HepG2 (cell line): ENCODE results near the gene ZCWPW2. TPM values are rescaled to one million over a fixed set of nuclear protein-coding genes. Genes with fewer than 3 reads are reported as not detected.

Source experiments
- ATAC-seq: fragments of 200-7000 bp; cut with Tn5 transposase; 3 replicates; pipeline ENCODE4 v1.9.1; 2020; ENCODE audit warnings: mild to moderate bottlenecking, moderate library complexity
- BruUV-seq: library from RNA; stranded (reverse); fragments of 400-500 nt; replicated peaks from 2 replicates; lab custom pipeline; 2021; lab: Mats Ljungman, UMichigan
- CTCF ChIA-PET: fragments of 300-600 bp; formaldehyde crosslinking; extraction: SDS; loops from one replicate; lab custom pipeline; 2021; ENCODE audit warnings: low total read pairs, inconsistent platforms, low intra/inter-chr PET ratio; lab: Yijun Ruan, JAX
- POLR2A ChIA-PET: fragments of 350-600 bp; sonication (Branson Sonifier 250); formaldehyde crosslinking; loops from one replicate; lab custom pipeline; 2020; ENCODE audit warnings: antibody characterized with exemption, inconsistent platforms; lab: Yijun Ruan, JAX
- DNase-seq: peaks from one replicate; pipeline ENCODE4 v3.0.0-alpha.2; 2015; ENCODE audit warnings: low spot score
- FAIRE-seq: peaks from 3 replicates; lab custom pipeline; 2011; peaks lifted over from hg19 to GRCh38; lab: Jason Lieb, UNC
- H2AFZ ChIP-seq: one replicate; pipeline ENCODE4 v1.6.1; 2011; ENCODE audit warnings: low read length, inconsistent platforms
- H3K27ac ChIP-seq: fragments of 300-600 bp; 3 replicates; pipeline ENCODE4 v1.8.0; 2011; ENCODE audit warnings: mixed run types, mild to moderate bottlenecking, mixed read lengths, low read length, inconsistent platforms; ENCODE audit not compliant: insufficient read depth; ENCODE audit errors: extremely low read length
- H3K27me3 ChIP-seq, 2 experiments: fragments of 200-600 bp in 1 of 2; 2 replicates in 1 of 2; 3 replicates in 1 of 2; pipeline versions ENCODE4 v1.6.0 to v1.8.0; 2011; ENCODE audit warnings: low read length in 2 of 2, mild to moderate bottlenecking in 2 of 2, moderate library complexity in 2 of 2, inconsistent platforms in 1 of 2; ENCODE audit not compliant: insufficient read depth in 2 of 2, control insufficient read depth in 1 of 2
- H3K36me3 ChIP-seq, 2 experiments: fragments of 200-600 bp in 1 of 2; replicated peaks in 1 of 2; 2 replicates in 1 of 2; 3 replicates in 1 of 2; pipeline versions ENCODE4 v1.5.1 to v1.8.0; 2011; ENCODE audit warnings: low read length in 2 of 2, inconsistent platforms in 1 of 2; ENCODE audit not compliant: insufficient read depth in 2 of 2, control insufficient read depth in 1 of 2
- H3K4me1 ChIP-seq: 2 replicates; pipeline ENCODE4 v1.5.1; 2012; ENCODE audit warnings: low read length, inconsistent platforms; ENCODE audit not compliant: insufficient read depth
- H3K4me2 ChIP-seq: 2 replicates; pipeline ENCODE4 v1.6.0; 2011; ENCODE audit warnings: low read depth, low read length, inconsistent platforms
- H3K4me3 ChIP-seq, 3 experiments: fragments of 200-600 bp in 1 of 3; sonication (generic), shearing (Covaris generic) in 1 of 3; replicated peaks in 1 of 3; 2 replicates each; pipeline ENCODE4 v1.5.1; 2011 to 2016; ENCODE audit warnings: low read length in 3 of 3, inconsistent platforms in 2 of 3, low read depth in 2 of 3, mild to moderate bottlenecking in 2 of 3, control low read depth in 1 of 3, mixed read lengths in 1 of 3; ENCODE audit not compliant: insufficient read depth in 1 of 3
- H3K79me2 ChIP-seq: one replicate; pipeline ENCODE4 v1.6.1; 2011; ENCODE audit warnings: low read length, inconsistent platforms; ENCODE audit not compliant: insufficient read depth
- H3K9ac ChIP-seq: 2 replicates; pipeline ENCODE4 v1.6.0; 2011; ENCODE audit warnings: mild to moderate bottlenecking, low read depth, low read length, inconsistent platforms; ENCODE audit not compliant: insufficient read depth
- H3K9me3 ChIP-seq: 2 replicates; pipeline ENCODE4 v1.5.1; 2012; ENCODE audit warnings: mild to moderate bottlenecking, low read length
- H4K20me1 ChIP-seq: 2 replicates; pipeline ENCODE4 v1.6.0; 2011; ENCODE audit warnings: inconsistent platforms, mild to moderate bottlenecking, low read length, moderate library complexity; ENCODE audit not compliant: insufficient read depth
- ATF3 ChIP-seq: sonication (generic); formaldehyde crosslinking; IDR thresholded peaks from 2 replicates; pipeline ENCODE4 v1.4.0; 2020; ENCODE audit warnings: missing genetic modification reagents
- ELF1 ChIP-seq: sonication (generic); formaldehyde crosslinking; IDR thresholded peaks from 2 replicates; pipeline ENCODE4 v1.4.0; 2020; ENCODE audit warnings: missing genetic modification reagents
- GRHL1 ChIP-seq: sonication (generic); formaldehyde crosslinking; conservative IDR thresholded peaks from 2 replicates; pipeline ENCODE4 v1.8.0; 2022; ENCODE audit warnings: missing genetic modification reagents
- PRPF4 ChIP-seq: fragments of 200-400 bp; formaldehyde crosslinking; IDR thresholded peaks from 2 replicates; pipeline ENCODE4 v1.6.1; 2016; ENCODE audit warnings: low read length, low read depth; ENCODE audit not compliant: poor library complexity, severe bottlenecking
- SNRNP70 ChIP-seq: fragments of 200-400 bp; formaldehyde crosslinking; IDR thresholded peaks from 2 replicates; pipeline ENCODE4 v1.6.1; 2017; ENCODE audit warnings: mild to moderate bottlenecking, low read depth, low read length, moderate library complexity
- TGIF2 ChIP-seq: IDR thresholded peaks from 2 replicates; pipeline ENCODE4 v1.6.1; 2016; ENCODE audit warnings: control low read depth, missing compliant biosample characterization
- ZC3H4 ChIP-seq: sonication (generic); formaldehyde crosslinking; IDR thresholded peaks from 2 replicates; pipeline ENCODE4 v1.4.0; 2020; ENCODE audit warnings: missing genetic modification reagents, borderline replicate concordance
- ZNF317 ChIP-seq: sonication (generic); formaldehyde crosslinking; IDR thresholded peaks from 2 replicates; pipeline ENCODE4 v1.5.0; 2020; ENCODE audit warnings: mild to moderate bottlenecking, missing genetic modification reagents
- ZNF350 ChIP-seq: sonication (generic); formaldehyde crosslinking; IDR thresholded peaks from 2 replicates; pipeline ENCODE4 v1.4.0; 2020; ENCODE audit warnings: mild to moderate bottlenecking, low read depth, missing genetic modification reagents, borderline replicate concordance
- ZNF460 ChIP-seq: sonication (generic); formaldehyde crosslinking; IDR thresholded peaks from 2 replicates; pipeline ENCODE4 v1.5.1; 2020; ENCODE audit warnings: missing genetic modification reagents, mild to moderate bottlenecking, borderline replicate concordance
- ZNF570 ChIP-seq: sonication (generic); formaldehyde crosslinking; IDR thresholded peaks from 2 replicates; pipeline ENCODE4 v1.4.0; 2020; ENCODE audit warnings: mild to moderate bottlenecking, missing genetic modification reagents, borderline replicate concordance
- ZNF816 ChIP-seq: sonication (generic); formaldehyde crosslinking; IDR thresholded peaks from 2 replicates; pipeline ENCODE4 v1.8.0; 2022; ENCODE audit warnings: missing genetic modification reagents, mild to moderate bottlenecking, borderline replicate concordance
- ZSCAN29 ChIP-seq: sonication (generic); formaldehyde crosslinking; conservative IDR thresholded peaks from 2 replicates; pipeline ENCODE4 v1.4.0; 2020; ENCODE audit warnings: mild to moderate bottlenecking, missing genetic modification reagents
- WGBS: methylation state at CpG from one replicate; pipeline ENCODE4 v1.1.6; 2017; ENCODE audit warnings: low lambda C conversion rate; 5-methylcytosine and 5-hydroxymethylcytosine counted together
- in situ Hi-C: cut with HindIII; loops from 2 replicates; pipeline ENCODE4 v1.10.0; 2017; ENCODE audit warnings: low pct_unique_long_range_greater_than_20kb; ENCODE audit not compliant: extremely low pct_ligation_motif_present
- intact Hi-C: fragments of 100-400 bp; cut with micrococcal nuclease; formaldehyde crosslinking; loops from one replicate; pipeline ENCODE4 v1.10.0; 2022; ENCODE audit not compliant: unreplicated experiment
- polyA plus RNA-seq, 8 experiments: library from polyadenylated mRNA; depleted of rRNA in 3 of 8; stranded (reverse) in 7 of 8; unstranded in 1 of 8; fragments of >200 nt; fragmentation: Illumina TruSeq in 4 of 8; extraction: Trizol in 4 of 8; gene quantifications; 2 replicates each; pipeline versions ENCODE4 v1.2.1 to v1.2.3, GENCODE V29; 2011 to 2016; ENCODE audit warnings: low read depth in 4 of 8, missing spikeins in 1 of 8, mixed read lengths in 1 of 8; ENCODE audit not compliant: insufficient read depth in 1 of 8
- total RNA-seq, 5 experiments: library from RNA; depleted of rRNA; stranded (reverse); fragments of >200 nt; fragmentation: Illumina TruSeq; extraction: Trizol; gene quantifications; 2 replicates each; pipeline ENCODE4 v1.2.3, GENCODE V29; 2016; ENCODE audit warnings: low read depth in 1 of 5
- TF ChIP-seq, protein P1 (sequence below): sonication (generic); formaldehyde crosslinking; IDR thresholded peaks from 2 replicates; pipeline ENCODE4 v1.4.0; 2020; ENCODE audit warnings: missing genetic modification reagents, low read depth, mild to moderate bottlenecking, borderline replicate concordance
- TF ChIP-seq, protein P2 (sequence below): sonication (generic); formaldehyde crosslinking; IDR thresholded peaks from 2 replicates; pipeline ENCODE4 v1.4.0; 2020; ENCODE audit warnings: missing genetic modification reagents

The ZCWPW2 gene
- total and polyA plus RNA-seq, 2 of the 13 experiments (the other 11 are each of a cell fraction or from before 2014, with no cell fraction given): 0.17 to 0.53 TPM

DNA sequence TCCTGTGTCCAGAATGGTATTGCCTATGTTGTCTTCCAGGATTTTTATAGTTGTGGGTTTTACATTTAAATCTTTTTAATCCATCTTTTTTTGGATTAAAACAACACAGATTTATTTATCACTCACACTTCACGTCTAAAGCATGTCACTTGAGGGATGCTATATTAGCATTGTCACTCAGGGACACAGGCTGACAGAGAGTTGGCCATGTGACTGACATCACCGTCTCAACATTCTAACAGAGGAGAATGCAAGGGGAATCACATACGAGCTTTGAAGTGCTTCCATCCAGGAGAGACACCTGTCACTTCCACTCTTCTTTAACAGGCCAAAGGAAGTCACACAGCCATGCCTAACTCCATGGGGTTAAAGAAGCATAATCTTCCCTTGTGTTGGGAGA, 204.7 kb downstream of the ZCWPW2 start:
- ChIA-PET CTCF (no interaction called here), POLR2A (no interaction called here)
- no peak for ATAC-seq
- H4K20me1 ChIP-seq: no peaks in the 10 kb centered on the region
- no peaks in the 10 kb centered on the region; a peak in 1 of 5 replicates for H3K27me3 ChIP-seq
- H3K4me3 ChIP-seq: no peak overlapping the region
- H3K27ac ChIP-seq: no peak overlapping the region
- TF ChIP-seq ZNF570 (CRISPR knock-in tag): no peak
- TF ChIP-seq ZNF350 (CRISPR knock-in tag): no peak
- TF ChIP-seq ELF1 (CRISPR knock-in tag): no peak
- no peak for TF ChIP-seq SNRNP70
- no peak for TF ChIP-seq PRPF4
- no peak for DNase-seq
- in situ Hi-C loops (no loop called here), intact Hi-C loops (no loop called here)
- H3K4me2 ChIP-seq: no peak overlapping the region
- FAIRE-seq: no peak
- no peak overlapping the region for H3K9ac ChIP-seq
- H3K4me1 ChIP-seq: no peaks in the 10 kb centered on the region
- 3% methylated on average over 3 of the region's 3 CpGs for WGBS
- H3K79me2 ChIP-seq: no peaks in the 10 kb centered on the region
- no TSS peak for BruUV-seq
- no peaks in the 10 kb centered on the region for H3K36me3 ChIP-seq
- H2AFZ ChIP-seq: no peak overlapping the region
- no peaks in the 10 kb centered on the region for H3K9me3 ChIP-seq

GRCh38 chr3:28556195-28556594, 207.7 kb downstream of the ZCWPW2 start:
- Histone ChIP-seq H3K79me2 (no peaks in the 10 kb centered on the region), H3K4me1 (no peaks in the 10 kb centered on the region), H4K20me1 (no peaks in the 10 kb centered on the region), H3K36me3 (no peaks in the 10 kb centered on the region), H2AFZ (no peak overlapping the region), H3K27ac (no peak overlapping the region), H3K9me3 (no peaks in the 10 kb centered on the region), H3K4me3 (no peak overlapping the region), H3K9ac (no peak overlapping the region), H3K4me2 (no peak overlapping the region), H3K27me3 (no peaks in the 10 kb centered on the region)
- POLR2A ChIA-PET: no interaction called here
- WGBS: 0% methylated on average over 1 of the region's 1 CpG
- CTCF ChIA-PET: no interaction called here
- no TSS peak for BruUV-seq
- in situ Hi-C loops: no loop called here
- intact Hi-C loops: no loop called here
- DNase-seq (no peak), ATAC-seq (no peak), FAIRE-seq (no peak)
- no peak for TF ChIP-seq ZNF460 (CRISPR knock-in tag)
- TF ChIP-seq ZNF317 (CRISPR knock-in tag): no peak
- no peak for TF ChIP-seq ZNF816 (CRISPR knock-in tag)
- no peak for TF ChIP-seq ATF3
- TF ChIP-seq GRHL1 (CRISPR knock-in tag): no peak
- no peak for TF ChIP-seq ZSCAN29 (CRISPR knock-in tag)
- TF ChIP-seq, protein P1, sequence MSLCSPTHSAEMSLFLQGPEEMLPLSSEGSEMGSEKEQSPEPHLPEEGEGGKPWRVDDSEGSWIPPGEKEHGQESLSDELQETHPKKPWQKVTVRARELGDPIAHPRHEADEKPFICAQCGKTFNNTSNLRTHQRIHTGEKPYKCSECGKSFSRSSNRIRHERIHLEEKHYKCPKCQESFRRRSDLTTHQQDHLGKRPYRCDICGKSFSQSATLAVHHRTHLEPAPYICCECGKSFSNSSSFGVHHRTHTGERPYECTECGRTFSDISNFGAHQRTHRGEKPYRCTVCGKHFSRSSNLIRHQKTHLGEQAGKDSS (CRISPR knock-in tag): no peak
- no peak for TF ChIP-seq TGIF2
- TF ChIP-seq ZC3H4 (CRISPR knock-in tag): no peak
- TF ChIP-seq, protein P2, sequence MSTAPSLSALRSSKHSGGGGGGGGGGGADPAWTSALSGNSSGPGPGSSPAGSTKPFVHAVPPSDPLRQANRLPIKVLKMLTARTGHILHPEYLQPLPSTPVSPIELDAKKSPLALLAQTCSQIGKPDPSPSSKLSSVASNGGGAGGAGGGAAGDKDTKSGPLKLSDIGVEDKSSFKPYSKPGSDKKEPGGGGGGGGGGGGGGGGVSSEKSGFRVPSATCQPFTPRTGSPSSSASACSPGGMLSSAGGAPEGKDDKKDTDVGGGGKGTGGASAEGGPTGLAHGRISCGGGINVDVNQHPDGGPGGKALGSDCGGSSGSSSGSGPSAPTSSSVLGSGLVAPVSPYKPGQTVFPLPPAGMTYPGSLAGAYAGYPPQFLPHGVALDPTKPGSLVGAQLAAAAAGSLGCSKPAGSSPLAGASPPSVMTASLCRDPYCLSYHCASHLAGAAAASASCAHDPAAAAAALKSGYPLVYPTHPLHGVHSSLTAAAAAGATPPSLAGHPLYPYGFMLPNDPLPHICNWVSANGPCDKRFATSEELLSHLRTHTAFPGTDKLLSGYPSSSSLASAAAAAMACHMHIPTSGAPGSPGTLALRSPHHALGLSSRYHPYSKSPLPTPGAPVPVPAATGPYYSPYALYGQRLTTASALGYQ (CRISPR knock-in tag): no peak
